GM12878 (cell line): ENCODE data around the gene NUDT22. TPM values are rescaled to one million over a fixed set of nuclear protein-coding genes. Genes with fewer than 3 reads are reported as not detected.
A peak's percentile ranks its signal among the peaks of the same experiment; 100 is the strongest.

Source experiments
- ATF2 ChIP-seq: IDR thresholded peaks from 2 replicates; pipeline ENCODE4 v1.6.1; 2012; ENCODE audit warnings: low read length, inconsistent platforms
- E4F1 ChIP-seq: fragments of 450-650 bp; IDR thresholded peaks from 2 replicates; pipeline ENCODE4 v1.6.1; 2018; ENCODE audit warnings: borderline replicate concordance, mild to moderate bottlenecking; ENCODE audit not compliant: partially characterized antibody
- MYC ChIP-seq: IDR thresholded peaks from 2 replicates; pipeline ENCODE4 v1.6.1; 2011; ENCODE audit warnings: mild to moderate bottlenecking, low read length, moderate library complexity, inconsistent platforms; ENCODE audit not compliant: insufficient read depth, insufficient replicate concordance, insufficient read length, severe bottlenecking
- PBX3 ChIP-seq: IDR thresholded peaks from 2 replicates; pipeline ENCODE4 v1.6.1; 2011; ENCODE audit warnings: mild to moderate bottlenecking, low read depth, low read length, moderate library complexity; ENCODE audit not compliant: insufficient replicate concordance
- SIN3A ChIP-seq: IDR thresholded peaks from 2 replicates; pipeline ENCODE4 v1.6.1; 2012; ENCODE audit warnings: low read depth, low read length, improper control_type of control experiment
- ZBED1 ChIP-seq: IDR thresholded peaks from 2 replicates; pipeline ENCODE4 v1.6.1; 2016; ENCODE audit warnings: borderline replicate concordance
- polyA plus RNA-seq, 11 experiments: library from polyadenylated mRNA; depleted of rRNA in 4 of 11; unstranded in 6 of 11; stranded (reverse) in 5 of 11; fragments of >200 nt; fragmentation: Nextera tagmentation in 4 of 11; fragmentation: Illumina TruSeq in 1 of 11; extraction: Ambion mirVana in 4 of 11; extraction: Trizol in 1 of 11; gene quantifications; 1 replicate in 1 of 11; 2 replicates in 10 of 11; pipeline versions ENCODE4 v1.2.1 to v1.2.3, GENCODE V29; 2011 to 2016; ENCODE audit warnings: inconsistent platforms in 2 of 11, missing spikeins in 2 of 11, low read depth in 1 of 11
- total RNA-seq, 4 experiments: library from RNA; depleted of rRNA in 3 of 4; stranded (reverse); fragments of >200 nt in 3 of 4; fragmentation: Illumina TruSeq in 1 of 4; extraction: Trizol in 1 of 4; gene quantifications; 2 replicates each; pipeline versions ENCODE4 v1.2.1 to v1.2.3, GENCODE V29; 2013 to 2021

The NUDT22 gene
- total and polyA plus RNA-seq, 10 of the 15 experiments (the other 5 are each of a cell fraction or from before 2014, with no cell fraction given), result 6.7 to 115 (median 64.7) TPM

GRCh38 chr11:64207256-64208085 lies 18.6 kb upstream of the NUDT22 start (continued):
- no peak for TF ChIP-seq ATF2
- peak; percentile 65 for TF ChIP-seq ZBED1
- 0 out of 2 replicates have a peak, but pooled peaks have one; percentile 38 for TF ChIP-seq SIN3A
- peak; percentile 50 for TF ChIP-seq MYC
- peak; percentile 40 for TF ChIP-seq E4F1
- peak; percentile 76 for TF ChIP-seq PBX3
